ENCODE measurements around the gene ZSCAN22. TPM values are rescaled to one million over a fixed set of nuclear protein-coding genes. Genes with fewer than 3 reads are reported as not detected.

The ZSCAN22 gene
- total RNA-seq, 1 experiment from 2014 or later: 4.0 TPM

- H2AFZ ChIP-seq (ENCODE audit: low read length): no peak overlapping the region
- ChIA-PET POLR2A (ENCODE audit: unreplicated experiment) (no interaction called here), CTCF (no interaction called here)
- BruUV-seq (replicated peaks): no TSS peak
- peaks cover 5% of the 10 kb centered on the region for H3K4me1 ChIP-seq (ENCODE audit: insufficient read depth, low read length)
- H3K27me3 ChIP-seq (ENCODE audit: low read length): no peaks in the 10 kb centered on the region
- H4K20me1 ChIP-seq (ENCODE audit: low read length): no peaks in the 10 kb centered on the region
- H3K79me2 ChIP-seq (ENCODE audit: low read length): peaks cover 3% of the 10 kb centered on the region
- intact Hi-C loops (cut with micrococcal nuclease): no loop called here
- no peak for ATAC-seq
- H3K4me2 ChIP-seq (ENCODE audit: low read length): no peak overlapping the region
- no peak for DNase-seq
- peaks cover 55% of the 10 kb centered on the region for H3K36me3 ChIP-seq (ENCODE audit: low read depth, low read length)
- TF ChIP-seq EZH2 (IDR thresholded peaks at IDR 0.05; ENCODE audit: low read length, unreplicated experiment) (no peak), EZH2phosphoT487 (IDR thresholded peaks at IDR 0.05; ENCODE audit: borderline replicate concordance, low read length) (no peak), CTCF (conservative IDR thresholded peaks at IDR 0.05; ENCODE audit: low read depth, low read length) (no peak)
- no peak overlapping the region for H3K4me3 ChIP-seq (ENCODE audit: low read length)
- no peak overlapping the region for H3K9ac ChIP-seq (ENCODE audit: low read length)
- no peaks in the 10 kb centered on the region for H3K9me2 ChIP-seq (replicated peaks; ENCODE audit: low read length)
- peaks cover 3% of the 10 kb centered on the region for H3K9me3 ChIP-seq (ENCODE audit: low read length)
- H3K27ac ChIP-seq (ENCODE audit: low read length): no peak overlapping the region
- H3F3A ChIP-seq (ENCODE audit: low read length, unreplicated experiment): no peaks in the 10 kb centered on the region
Observed at GRCh38 chr19:58300620-58301019, 26.2 kb upstream of the ZSCAN22 start.

DNA sequence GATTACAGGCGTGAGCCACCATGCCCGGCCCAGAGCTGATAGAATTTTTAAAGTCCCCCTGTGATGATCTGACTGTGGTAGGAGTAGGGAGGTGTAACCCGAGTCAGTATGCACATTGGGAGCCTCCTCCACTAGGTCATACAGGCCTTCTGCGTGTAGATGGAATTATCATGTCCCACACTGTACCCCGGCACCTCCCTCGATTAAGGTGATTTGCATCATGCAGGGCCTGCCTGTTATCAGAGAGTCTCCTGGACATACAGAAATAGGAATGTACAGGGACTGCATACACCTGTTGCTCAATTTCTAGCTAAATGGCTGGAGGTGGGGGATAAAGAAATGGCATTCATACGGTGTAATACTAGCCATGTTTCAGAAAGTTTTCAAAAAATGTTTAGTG is 22.5 kb upstream of the ZSCAN22 start:
- POLR2A ChIA-PET (ENCODE audit: unreplicated experiment): no interaction called here
- CTCF ChIA-PET: no interaction called here
- peak overlapping the region; percentile 81; the same call in 1 of the 2 replicates for H3K4me3 ChIP-seq (ENCODE audit: low read length)

More for the DNA sequence above, 22.5 kb upstream of the ZSCAN22 start:
- H3K9me2 ChIP-seq (replicated peaks; ENCODE audit: low read length): no peaks in the 10 kb centered on the region
- H3K27ac ChIP-seq (ENCODE audit: low read length): no peak overlapping the region
- intact Hi-C loops (cut with micrococcal nuclease): loop anchor here (2.0 kb wide), 2 partner anchors 25 to 77 kb away; partner anchors contain the start of genes ZNF8 and ZNF837
- H3K9me3 ChIP-seq (ENCODE audit: low read length): no peaks in the 10 kb centered on the region
- peaks cover 57% of the 10 kb centered on the region for H3K36me3 ChIP-seq (ENCODE audit: low read depth, low read length)
- H3K4me1 ChIP-seq (ENCODE audit: insufficient read depth, low read length): peaks cover 8% of the 10 kb centered on the region
- no peak for ATAC-seq
- H3F3A ChIP-seq (ENCODE audit: low read length, unreplicated experiment): no peaks in the 10 kb centered on the region
- no peaks in the 10 kb centered on the region for H3K27me3 ChIP-seq (ENCODE audit: low read length)
- H4K20me1 ChIP-seq (ENCODE audit: low read length): no peaks in the 10 kb centered on the region
- BruUV-seq (replicated peaks): no TSS peak
- H3K9ac ChIP-seq (ENCODE audit: low read length): no peak overlapping the region
- no peak for DNase-seq
- peak overlapping the region; percentile 84 for H2AFZ ChIP-seq (ENCODE audit: low read length)
- peaks cover 28% of the 10 kb centered on the region for H3K79me2 ChIP-seq (ENCODE audit: low read length)
- H3K4me2 ChIP-seq (ENCODE audit: low read length): peak overlapping the region; percentile 80
- TF ChIP-seq EZH2phosphoT487 (IDR thresholded peaks at IDR 0.05; ENCODE audit: borderline replicate concordance, low read length): no peak
- no peak for TF ChIP-seq CTCF (conservative IDR thresholded peaks at IDR 0.05; ENCODE audit: low read depth, low read length)
- TF ChIP-seq EZH2 (IDR thresholded peaks at IDR 0.05; ENCODE audit: low read length, unreplicated experiment): no peak

Data from PC-3 (cell line).